Keratinocyte (primary cell): ENCODE data around the gene CSF3R.

ENCODE experiments used
- EZH2 ChIP-seq: IDR thresholded peaks from one replicate; pipeline ENCODE4 v1.6.1; 2012; ENCODE audit warnings: inconsistent platforms, mild to moderate bottlenecking, low read length, moderate library complexity
- TF ChIP-seq, protein P1 (sequence below), 3 experiments: IDR thresholded peaks in 1 of 3; conservative IDR thresholded peaks in 1 of 3; optimal IDR thresholded peaks in 1 of 3; 2 replicates in 2 of 3; 3 replicates in 1 of 3; pipeline versions ENCODE3 to v1.5.1; 2011; ENCODE audit warnings: low read length in 3 of 3, mild to moderate bottlenecking in 3 of 3, moderate library complexity in 2 of 3, control low read depth in 1 of 3, inconsistent platforms in 1 of 3; ENCODE audit not compliant: insufficient read depth in 2 of 3; ENCODE audit errors: extremely low read depth in 1 of 3

DNA sequence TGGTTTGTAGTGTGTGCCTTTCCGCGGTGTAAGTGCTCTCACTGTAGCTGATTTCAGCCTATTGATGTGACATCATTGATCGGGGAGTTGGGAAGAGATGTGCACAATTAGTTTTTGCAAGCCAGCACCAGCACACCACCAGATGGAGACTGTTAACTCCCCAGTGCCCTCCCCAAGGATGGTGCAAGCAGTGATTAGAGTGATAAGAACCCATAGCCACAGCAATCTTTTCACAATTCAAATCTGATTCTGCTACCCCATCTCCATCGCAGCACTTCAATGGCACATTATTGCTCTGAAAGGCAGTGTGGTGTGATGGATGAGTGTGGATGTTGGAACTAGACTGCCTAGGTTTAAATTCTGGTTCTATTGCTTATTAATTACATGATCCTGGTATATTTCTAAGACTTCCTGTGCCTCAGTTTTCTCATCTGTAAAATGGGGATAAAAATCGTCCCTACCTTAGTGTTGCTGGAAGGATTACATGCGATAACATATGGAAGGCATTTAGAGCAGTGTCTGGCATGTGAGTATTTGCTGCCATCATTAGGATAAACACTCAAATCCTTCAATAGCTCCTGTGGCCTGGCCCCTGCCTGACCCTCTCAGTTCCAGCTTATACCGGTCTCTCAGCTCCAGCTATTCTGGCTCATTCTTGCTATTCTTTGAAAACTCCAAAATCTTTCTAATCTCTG, 6.7 kb downstream of the CSF3R start:
- TF ChIP-seq EZH2: no peak
- TF ChIP-seq, protein P1, sequence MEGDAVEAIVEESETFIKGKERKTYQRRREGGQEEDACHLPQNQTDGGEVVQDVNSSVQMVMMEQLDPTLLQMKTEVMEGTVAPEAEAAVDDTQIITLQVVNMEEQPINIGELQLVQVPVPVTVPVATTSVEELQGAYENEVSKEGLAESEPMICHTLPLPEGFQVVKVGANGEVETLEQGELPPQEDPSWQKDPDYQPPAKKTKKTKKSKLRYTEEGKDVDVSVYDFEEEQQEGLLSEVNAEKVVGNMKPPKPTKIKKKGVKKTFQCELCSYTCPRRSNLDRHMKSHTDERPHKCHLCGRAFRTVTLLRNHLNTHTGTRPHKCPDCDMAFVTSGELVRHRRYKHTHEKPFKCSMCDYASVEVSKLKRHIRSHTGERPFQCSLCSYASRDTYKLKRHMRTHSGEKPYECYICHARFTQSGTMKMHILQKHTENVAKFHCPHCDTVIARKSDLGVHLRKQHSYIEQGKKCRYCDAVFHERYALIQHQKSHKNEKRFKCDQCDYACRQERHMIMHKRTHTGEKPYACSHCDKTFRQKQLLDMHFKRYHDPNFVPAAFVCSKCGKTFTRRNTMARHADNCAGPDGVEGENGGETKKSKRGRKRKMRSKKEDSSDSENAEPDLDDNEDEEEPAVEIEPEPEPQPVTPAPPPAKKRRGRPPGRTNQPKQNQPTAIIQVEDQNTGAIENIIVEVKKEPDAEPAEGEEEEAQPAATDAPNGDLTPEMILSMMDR (optimal IDR thresholded peaks at IDR 0.05 in 1 of 3, IDR thresholded peaks at IDR 0.05 in 1 of 3, conservative IDR thresholded peaks at IDR 0.05 in 1 of 3; ENCODE audit: extremely low read depth in 1 of 3, insufficient read depth in 2 of 3, low read length in 3 of 3): no peak
